Retinal pigment epithelial cell (primary cell): ENCODE results near the gene NME9.

ENCODE experiments used
- DNase-seq: peaks from one replicate; pipeline ENCODE4 v3.0.0-alpha.2; 2010; ENCODE audit warnings: low read depth
- H3K4me3 ChIP-seq: 2 replicates; pipeline ENCODE4 v1.5.1; 2011; ENCODE audit warnings: mild to moderate bottlenecking, low read length, control low read depth, moderate library complexity
- CTCF ChIP-seq: conservative IDR thresholded peaks from 2 replicates; pipeline ENCODE4 v1.5.1; 2011; ENCODE audit warnings: low read depth, low read length, control low read depth, inconsistent platforms

The NME9 gene

GRCh38 chr3:138253609-138254008 is 76.0 kb downstream of the NME9 start:
- TF ChIP-seq CTCF = no peak
- DNase-seq = no peak

More at GRCh38 chr3:138253609-138254008, 76.0 kb downstream of the NME9 start:
- no peak overlapping the region for H3K4me3 ChIP-seq
